HG03064 (cell line): ENCODE results near the gene CTNNA3.

Experiments
- ATAC-seq: cut with Tn5 transposase; IDR thresholded peaks from one replicate; pipeline ENCODE4 v1.9.1; 2021; ENCODE audit warnings: low read depth; ENCODE audit not compliant: unreplicated experiment

CTNNA3 gene

GRCh38 chr10:67050415-67050814, 645.6 kb downstream of the CTNNA3 start:
- ATAC-seq: no peak

GRCh38 chr10:67049988-67050387, 646.0 kb downstream of the CTNNA3 start:
- no peak for ATAC-seq

DNA sequence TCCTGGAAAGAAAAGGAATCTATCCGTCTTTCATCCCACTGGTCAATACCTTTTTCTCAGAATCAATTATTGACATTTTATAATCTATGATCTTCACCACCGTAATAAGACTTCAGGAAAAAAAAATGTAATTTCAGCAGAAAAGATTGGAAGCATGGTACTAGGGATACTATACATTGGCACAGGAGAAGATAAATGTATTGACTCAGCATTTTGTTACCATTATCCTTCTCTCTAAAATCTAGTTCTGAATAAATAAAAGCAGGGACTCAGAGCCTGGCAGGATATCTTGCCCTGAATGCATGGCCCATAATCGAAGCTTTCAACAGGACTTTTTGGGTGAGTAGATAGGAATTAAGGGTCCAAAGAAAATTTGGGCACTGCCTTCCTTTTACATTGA, 649.5 kb downstream of the CTNNA3 start:
- ATAC-seq: no peak

DNA sequence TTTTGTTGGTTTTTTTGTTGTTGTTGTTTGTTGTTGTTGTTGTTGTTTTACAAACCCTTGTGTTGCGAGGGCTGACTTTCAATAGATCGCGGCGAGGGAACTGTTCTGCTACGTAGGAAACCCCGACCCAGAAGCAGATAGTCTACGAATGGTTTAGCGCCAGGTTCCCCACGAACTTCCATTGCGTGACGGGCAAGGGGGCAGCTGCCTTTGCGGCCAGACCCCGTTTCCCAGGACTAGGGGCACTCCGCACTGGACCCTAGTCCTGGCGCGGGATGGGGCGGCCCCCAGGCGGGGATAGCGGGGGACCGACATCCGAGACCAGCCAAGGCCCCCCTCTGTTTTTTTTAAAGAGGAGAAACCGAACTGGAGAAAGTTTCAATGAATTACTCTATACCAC, 650.6 kb downstream of the CTNNA3 start:
- no peak for ATAC-seq

GRCh38 chr10:67043041-67043440, 653.0 kb downstream of the CTNNA3 start:
- ATAC-seq: no peak

DNA sequence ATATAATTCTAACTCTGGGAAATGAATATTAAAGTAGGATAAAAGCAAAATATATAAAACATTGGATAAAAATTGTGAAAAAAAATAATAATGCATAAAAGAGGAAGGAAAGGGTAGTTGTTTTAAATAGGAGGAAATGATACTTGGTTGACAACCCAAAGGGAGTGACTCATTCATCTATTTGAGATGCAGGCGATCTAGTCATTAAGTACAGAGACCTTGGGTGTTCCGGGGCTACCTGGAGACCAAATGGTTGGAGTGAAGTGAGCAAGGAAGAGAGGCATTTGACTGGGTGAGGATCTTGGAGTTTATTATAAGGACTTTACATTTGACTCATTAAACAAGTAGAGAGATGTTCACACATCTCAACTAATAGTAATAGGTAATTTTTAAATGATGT, 659.2 kb downstream of the CTNNA3 start:
- ATAC-seq: no peak

DNA sequence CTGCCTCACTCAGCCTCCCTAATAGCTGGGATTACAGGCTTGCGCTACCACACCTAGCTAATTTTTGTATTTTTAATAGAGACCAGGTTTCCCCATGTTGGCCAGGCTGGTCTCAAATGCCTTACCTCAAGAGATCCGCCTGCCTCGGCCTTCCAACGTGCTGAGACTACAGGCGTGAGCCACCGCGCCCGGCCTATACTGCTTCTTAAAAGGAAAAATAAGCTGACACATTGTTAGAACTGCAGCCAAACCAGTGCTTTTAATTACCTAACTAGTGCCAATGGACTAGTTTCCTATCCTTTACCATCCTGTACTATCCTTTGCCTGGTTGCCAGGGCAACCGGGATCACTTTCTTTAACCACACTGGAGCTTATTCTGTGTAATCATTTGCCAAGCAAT, 662.1 kb downstream of the CTNNA3 start:
- no peak for ATAC-seq

DNA sequence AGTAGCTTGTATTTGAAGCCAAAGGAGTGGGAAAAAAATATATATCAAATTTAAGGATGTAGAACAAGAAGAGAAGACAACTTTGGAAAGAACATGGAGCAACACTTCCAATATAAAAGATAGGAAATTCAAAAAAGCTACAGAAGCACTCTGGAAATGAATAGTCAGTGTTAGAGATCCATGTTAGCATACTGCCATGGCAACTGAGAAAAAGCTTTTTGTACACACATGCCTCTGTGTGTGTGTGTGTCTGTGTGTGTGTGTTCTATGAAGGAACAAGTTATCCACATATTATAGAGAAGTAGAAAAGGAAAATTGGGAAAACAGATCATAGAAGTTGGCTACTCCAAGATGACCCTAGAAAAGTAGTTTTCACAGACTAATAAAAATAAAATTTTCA, 673.9 kb downstream of the CTNNA3 start:
- no peak for ATAC-seq

GRCh38 chr10:67017218-67017617, 678.8 kb downstream of the CTNNA3 start:
- no peak for ATAC-seq

DNA sequence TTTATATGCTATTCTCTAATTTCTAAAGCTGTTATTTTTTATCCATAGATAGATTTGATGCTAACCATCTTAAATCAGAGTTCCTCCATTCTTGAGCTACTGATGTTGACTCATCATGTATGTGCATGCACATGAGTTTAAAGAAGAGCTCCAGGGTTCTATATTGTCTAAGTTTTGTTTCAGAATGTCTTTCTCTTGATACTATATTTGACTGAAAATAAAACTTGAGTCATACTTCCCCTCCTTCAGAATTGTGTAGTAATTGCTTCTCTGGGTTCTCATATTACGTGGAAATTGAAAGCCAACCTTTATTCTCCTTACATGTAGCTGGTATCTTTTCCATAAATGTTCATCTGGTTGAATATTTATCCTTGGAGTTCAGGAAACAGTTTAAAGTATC, 680.8 kb downstream of the CTNNA3 start:
- no peak for ATAC-seq

- ATAC-seq: no peak
Observed at GRCh38 chr10:67011981-67012380, 684.0 kb downstream of the CTNNA3 start.

DNA sequence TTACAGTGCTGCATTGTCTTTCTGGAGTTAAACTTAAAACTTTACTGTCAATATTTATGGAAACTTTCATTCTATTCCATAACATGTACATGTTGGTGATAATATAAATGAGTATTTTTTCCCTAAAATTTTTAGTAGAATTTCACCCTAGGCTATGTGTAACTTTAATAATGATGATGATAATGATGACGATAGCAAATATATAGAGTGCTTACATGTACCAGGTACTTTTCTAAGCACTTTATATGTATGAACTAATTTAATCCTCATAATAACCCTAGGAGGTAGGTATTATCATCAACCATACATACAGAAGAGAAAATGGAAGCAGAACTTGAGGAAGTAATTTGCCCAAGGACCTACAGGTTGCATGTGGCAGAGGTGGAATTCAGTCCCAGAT, 684.5 kb downstream of the CTNNA3 start:
- no peak for ATAC-seq

DNA sequence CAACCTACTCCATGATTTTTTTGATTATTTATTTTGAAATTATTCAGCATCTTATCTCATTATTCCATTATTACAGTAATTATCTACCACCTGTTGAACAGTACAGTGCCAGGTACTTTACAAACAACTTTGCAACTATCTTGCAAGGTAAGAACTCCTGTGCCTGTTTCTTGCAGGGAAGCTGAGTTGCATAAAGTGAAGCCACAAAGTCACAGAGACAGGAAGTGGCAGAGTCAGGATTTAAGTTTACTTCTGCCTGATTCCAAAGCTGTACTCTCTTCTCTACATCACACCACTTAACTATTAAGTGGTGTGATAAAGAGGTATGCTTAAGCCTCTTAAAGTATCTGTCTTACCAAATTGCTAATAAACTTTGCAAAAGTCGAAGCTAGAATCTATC, 690.0 kb downstream of the CTNNA3 start:
- ATAC-seq: no peak

DNA sequence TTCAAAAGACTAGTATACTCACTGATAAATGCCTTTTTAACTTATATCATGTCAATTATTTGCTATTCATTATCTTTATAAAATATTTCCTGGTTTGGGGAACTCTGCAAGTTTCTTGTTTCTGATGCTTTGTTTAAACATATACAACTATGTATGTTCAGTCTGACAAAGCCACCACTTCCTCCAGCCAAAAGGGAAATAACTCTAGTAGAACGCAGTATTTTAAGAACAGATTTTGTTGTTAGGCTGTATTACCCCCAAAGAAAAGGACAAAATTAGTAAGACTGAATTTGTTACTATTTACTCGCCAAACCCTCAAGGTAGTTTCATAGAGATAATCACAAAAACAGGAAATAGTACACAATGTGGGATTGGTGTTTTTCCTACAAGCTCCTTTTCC, 691.3 kb downstream of the CTNNA3 start:
- no peak for ATAC-seq

DNA sequence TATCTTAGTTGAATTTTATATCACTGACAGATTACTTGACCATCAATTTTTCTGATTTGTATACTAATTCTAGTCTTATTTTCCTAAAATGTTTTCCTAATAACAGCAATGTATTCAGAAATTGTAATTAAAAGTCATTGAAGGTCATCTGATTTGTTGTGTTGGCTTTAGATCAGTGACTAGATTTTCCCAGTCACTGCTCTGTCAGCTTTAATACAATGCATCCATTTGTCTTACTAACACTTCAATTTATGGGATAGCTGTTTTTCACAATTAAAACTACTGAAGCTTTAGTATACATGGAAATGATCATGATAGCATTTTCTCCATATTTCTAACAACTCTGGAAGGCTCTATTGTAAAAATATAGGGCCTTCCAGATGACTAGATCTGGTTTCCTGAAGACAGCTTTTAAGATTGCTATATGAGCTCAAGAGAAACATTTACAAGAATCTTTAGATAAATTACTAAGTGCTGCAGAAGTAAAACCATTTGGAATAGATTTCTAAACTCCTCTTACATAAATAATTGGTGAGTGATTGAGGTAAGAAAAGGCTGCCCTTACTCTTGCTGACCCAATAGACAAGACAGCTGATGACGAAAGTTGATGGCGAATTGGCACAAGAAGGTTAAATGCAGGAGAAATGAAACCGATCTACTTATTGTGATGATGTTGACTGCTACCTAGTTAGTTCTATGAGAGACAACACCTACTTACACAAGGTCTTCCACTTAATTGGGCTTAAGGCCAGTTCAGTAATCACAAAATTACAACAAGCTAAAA, 696.0 kb downstream of the CTNNA3 start:
- no peak for ATAC-seq

DNA sequence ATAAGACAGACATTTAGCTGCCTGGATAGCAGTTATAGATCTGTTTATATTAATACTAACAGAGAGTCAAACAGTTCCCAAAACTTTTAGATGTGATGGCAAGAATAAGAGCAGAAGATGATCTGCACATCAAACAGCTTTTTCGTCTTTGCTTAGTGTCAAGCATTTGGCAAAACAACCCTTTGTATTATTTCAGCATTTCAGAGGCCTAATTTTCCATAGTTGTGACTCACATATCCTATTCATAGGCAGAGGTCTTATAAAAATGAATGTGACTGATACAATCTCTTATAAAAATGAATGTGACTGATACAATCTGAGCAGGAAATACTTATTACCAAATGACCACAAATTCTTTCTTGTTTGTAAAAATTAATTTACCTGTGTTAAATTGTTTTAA, 699.0 kb downstream of the CTNNA3 start:
- no peak for ATAC-seq

GRCh38 chr10:66990143-66990830, 705.7 kb downstream of the CTNNA3 start:
- no peak for ATAC-seq

DNA sequence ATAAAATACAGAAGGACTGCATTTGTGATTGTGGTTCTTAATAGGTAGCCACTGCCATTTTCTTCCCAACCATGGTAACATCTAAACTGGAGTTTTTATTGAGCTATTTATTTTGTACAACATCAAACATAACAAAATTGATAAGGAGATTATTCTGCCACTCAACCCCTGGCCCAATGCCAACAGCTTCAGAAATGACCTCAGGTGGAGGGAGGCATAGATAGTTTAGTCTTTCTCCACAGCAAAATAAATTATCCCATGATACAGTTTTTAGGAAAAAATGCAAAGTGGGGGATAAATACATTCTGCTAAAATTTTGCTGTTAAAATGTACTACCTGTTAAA, 712.5 kb downstream of the CTNNA3 start:
- ATAC-seq: no peak

- no peak for ATAC-seq
Observed at GRCh38 chr10:66982792-66983474, 713.1 kb downstream of the CTNNA3 start.

DNA sequence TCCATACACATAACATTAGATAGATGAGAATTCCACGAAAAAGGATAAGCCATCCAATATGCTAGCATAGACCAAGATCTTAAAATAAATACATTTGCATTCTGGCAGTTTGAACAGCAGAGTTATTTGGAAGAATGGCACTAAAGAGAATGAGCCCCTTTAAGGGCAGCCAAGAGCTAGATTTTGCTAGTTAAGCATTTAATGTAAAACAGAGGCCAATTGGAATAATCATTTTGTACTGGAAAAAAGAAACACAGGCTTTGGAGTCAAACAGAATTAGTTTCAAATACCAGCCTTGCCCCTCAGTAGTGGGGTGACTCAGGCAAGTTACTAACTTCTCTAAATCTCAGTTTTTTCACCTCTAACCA, 714.0 kb downstream of the CTNNA3 start:
- ATAC-seq: no peak

GRCh38 chr10:66981361-66982052, 714.5 kb downstream of the CTNNA3 start:
- ATAC-seq: no peak
